WI38 (cell line): Measurements from ENCODE around the gene RINT1.
"Not testable (repeated sequence)": the region's sequence is repeated elsewhere in the genome, so short reads cannot be mapped to it uniquely, and the experiment has no call there.

Source experiments
- H3K4me3 ChIP-seq: 2 replicates; pipeline ENCODE4 v1.5.1; 2011; ENCODE audit warnings: low read depth, mild to moderate bottlenecking, control low read depth, low read length
- CTCF ChIP-seq: IDR thresholded peaks from 2 replicates; pipeline ENCODE4 v1.5.1; 2012; ENCODE audit warnings: low read depth, mild to moderate bottlenecking, control low read depth, low read length

The RINT1 gene

GRCh38 chr7:105497016-105497415 lies 35.0 kb upstream of the RINT1 start:
- peak overlapping the region; percentile 2; the same call in 1 of the 2 replicates for H3K4me3 ChIP-seq
- TF ChIP-seq CTCF: no peak

- TF ChIP-seq CTCF: no peak
- H3K4me3 ChIP-seq: no peak overlapping the region
Observed at GRCh38 chr7:105502173-105502572, 29.8 kb upstream of the RINT1 start.

- no peak overlapping the region for H3K4me3 ChIP-seq
- TF ChIP-seq CTCF: no peak
Observed at GRCh38 chr7:105512415-105512814, 19.6 kb upstream of the RINT1 start.

- TF ChIP-seq CTCF: no peak
- H3K4me3 ChIP-seq: no peak overlapping the region
Observed at GRCh38 chr7:105512926-105513526, 19.0 kb upstream of the RINT1 start.

GRCh38 chr7:105515610-105516009 lies 16.4 kb upstream of the RINT1 start:
- not testable (repeated sequence) for H3K4me3 ChIP-seq

GRCh38 chr7:105519353-105519752 lies 12.6 kb upstream of the RINT1 start:
- no peak overlapping the region for H3K4me3 ChIP-seq
- TF ChIP-seq CTCF: no peak

GRCh38 chr7:105520620-105521019 lies 11.4 kb upstream of the RINT1 start:
- H3K4me3 ChIP-seq: peak overlapping the region; percentile 86

- no peak for TF ChIP-seq CTCF
- H3K4me3 ChIP-seq: peak overlapping the region; percentile 86
Observed at GRCh38 chr7:105521027-105521716, 10.8 kb upstream of the RINT1 start.
